GM21528 (cell line): Measurements from ENCODE around the gene CUBN.

Experiments used
- ATAC-seq: cut with Tn5 transposase; IDR thresholded peaks from one replicate; pipeline ENCODE4 v1.9.1; 2021; ENCODE audit warnings: mild to moderate bottlenecking, moderate library complexity; ENCODE audit not compliant: unreplicated experiment, low FRiP score

Gene CUBN

GRCh38 chr10:16964576-16965343 lies 164.9 kb downstream of the CUBN start:
- no peak for ATAC-seq

DNA sequence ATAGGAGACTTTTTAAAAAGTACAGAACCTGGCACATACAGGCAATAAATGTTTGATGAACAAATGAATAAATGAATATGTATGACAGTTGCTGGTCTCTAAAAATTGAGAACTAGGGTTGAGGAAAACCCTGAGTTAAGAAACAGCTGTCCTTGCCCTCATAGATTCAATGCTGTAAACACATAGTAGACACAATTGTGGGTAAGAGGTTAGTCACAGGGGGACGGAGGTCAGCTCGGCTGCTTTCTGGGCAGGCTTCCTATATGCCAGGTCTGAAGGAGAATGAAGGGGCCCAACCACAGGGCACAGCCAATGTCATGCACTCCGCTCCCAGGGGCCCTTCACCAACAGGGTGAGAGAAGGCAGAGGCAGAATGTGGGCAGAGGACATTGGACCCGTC lies 169.1 kb downstream of the CUBN start:
- no peak for ATAC-seq

DNA sequence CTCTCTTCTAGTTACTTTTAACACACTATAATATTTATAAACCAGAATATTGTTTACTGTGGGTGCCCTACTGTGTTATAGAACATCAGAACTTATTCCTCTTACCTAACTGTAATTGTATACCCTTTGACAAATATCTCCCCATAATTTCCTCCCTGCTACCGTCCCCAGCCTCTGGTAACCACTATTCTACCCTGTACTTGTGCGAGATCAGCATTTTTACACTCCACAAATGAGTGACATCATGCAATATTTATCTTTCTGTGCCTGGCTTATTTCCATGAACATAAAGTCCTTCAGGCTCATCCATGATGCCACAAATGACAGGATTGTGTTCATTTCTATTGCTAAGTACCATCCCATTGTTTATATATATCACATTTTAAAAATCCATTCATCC lies 172.6 kb downstream of the CUBN start:
- ATAC-seq, result no peak

GRCh38 chr10:16954280-16955030 lies 175.2 kb downstream of the CUBN start:
- ATAC-seq, result no peak

DNA sequence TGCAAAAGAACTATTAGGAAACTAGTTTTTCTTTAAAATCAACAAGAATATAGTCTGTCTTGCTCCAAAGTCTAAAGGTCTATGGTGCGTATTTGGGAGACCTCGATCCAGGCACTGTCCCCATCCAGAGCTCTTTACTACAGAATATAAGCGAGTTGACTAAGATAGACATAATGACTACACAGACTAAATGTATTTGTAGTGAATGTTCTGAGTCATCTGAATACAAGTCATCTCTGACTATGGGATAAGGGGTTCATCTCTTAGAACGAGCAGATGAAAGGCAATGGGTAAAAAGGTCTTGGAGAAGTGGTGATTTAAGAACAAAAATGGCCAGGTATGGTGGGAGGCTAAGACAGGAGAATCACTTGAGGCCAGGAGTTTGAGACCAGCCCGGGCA lies 176.3 kb downstream of the CUBN start:
- no peak for ATAC-seq

DNA sequence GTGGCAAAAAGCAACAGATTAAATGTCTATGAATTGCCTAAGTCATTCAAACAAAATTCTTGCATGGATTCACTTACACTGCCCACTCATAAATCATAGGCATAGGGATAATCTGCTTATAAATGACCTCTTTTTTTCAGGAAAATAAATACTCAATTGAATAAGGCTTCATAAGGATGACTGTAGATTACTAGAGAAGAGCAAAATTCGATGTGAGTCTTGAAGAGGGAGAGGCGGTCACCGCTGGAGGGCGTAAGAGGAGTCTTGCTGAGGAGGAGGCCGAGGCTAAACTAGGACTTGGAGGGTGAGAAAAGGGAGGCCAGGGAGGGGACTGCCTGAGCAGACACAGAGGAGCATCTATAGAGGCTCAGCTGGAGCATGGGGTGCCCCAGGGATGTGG lies 177.0 kb downstream of the CUBN start:
- no peak for ATAC-seq

GRCh38 chr10:16952080-16952479 lies 177.5 kb downstream of the CUBN start:
- no peak for ATAC-seq

DNA sequence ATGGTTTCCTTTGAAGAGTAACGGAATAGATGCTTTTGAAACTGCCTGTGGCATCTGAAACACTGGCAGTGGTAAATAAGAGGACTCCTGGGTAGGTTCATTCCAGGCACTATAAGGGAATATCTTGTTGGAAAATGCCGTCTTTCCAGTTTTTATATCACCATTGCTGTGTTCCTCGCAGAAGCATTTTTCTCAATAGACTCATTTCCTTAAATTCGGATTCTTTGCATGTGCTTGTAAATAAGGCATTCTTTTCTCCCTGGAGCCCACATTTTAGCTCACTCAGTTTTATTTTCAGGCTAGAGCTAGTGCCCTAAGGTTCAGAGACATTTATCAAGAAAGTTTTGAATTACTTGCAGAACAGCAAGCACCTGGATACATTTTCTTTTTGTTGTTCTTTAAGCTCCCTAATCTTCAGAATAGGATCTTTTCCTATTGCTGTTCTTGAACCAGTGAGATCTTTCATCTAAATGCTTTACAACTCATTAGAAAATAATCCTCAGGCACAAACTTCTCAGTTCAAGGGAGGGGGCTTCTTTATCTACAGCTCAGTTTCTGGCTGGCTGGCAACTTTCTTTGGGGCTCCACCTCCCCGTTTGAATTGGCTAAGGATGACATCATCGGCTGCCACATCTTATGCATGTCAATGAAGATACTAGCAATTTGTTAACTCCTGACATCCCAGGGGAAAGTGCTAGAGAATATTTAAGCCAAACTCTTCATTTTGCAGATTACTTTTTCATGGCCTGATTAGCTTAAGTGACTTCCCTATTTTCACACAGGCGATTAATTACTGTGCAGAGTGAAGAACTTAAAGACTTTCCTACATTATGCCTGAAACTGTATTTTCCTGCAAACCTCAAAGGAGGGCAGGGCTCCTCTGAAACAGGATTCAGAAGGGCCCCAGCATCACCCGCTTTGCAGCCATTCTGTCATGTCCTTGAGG lies 178.7 kb downstream of the CUBN start:
- ATAC-seq, result no peak

DNA sequence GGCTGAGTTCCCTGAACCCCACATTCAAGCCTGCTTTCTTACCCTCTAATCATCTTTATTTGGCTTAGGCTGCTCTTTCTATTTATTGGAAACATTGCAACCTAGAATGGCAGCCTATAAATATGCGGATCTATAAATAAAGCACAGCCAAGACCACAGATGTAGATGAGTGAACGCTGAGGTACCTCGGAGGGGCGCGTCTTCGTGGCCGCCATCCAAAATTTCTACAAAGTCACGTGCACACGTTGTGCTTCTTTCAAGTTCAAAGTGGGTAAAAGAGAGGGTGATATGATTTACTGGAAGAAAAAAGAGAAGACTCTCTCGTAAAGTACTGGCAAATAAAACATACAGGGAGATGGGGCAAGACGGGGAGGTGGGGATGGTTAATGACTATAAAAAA lies 179.8 kb downstream of the CUBN start:
- no peak for ATAC-seq

DNA sequence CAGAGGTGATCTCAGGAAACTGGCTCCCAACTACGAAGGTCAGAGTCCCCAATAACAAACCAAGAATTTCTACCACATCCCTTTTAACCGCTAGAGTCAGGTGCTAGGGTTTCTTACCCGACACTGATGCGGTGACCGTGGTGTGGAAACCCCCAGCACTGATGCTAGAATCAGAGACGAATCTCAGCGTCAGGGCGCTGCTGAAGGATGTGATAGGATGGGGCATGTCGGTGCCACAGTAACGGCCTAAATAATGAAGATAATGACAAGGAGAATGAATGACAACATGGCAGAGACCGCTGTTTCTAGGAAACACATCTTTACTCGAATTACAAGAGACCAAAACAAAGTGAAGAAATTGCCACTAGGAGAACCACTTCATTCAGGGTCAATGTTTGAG lies 181.2 kb downstream of the CUBN start:
- no peak for ATAC-seq

GRCh38 chr10:16947069-16947468 lies 182.5 kb downstream of the CUBN start:
- no peak for ATAC-seq

DNA sequence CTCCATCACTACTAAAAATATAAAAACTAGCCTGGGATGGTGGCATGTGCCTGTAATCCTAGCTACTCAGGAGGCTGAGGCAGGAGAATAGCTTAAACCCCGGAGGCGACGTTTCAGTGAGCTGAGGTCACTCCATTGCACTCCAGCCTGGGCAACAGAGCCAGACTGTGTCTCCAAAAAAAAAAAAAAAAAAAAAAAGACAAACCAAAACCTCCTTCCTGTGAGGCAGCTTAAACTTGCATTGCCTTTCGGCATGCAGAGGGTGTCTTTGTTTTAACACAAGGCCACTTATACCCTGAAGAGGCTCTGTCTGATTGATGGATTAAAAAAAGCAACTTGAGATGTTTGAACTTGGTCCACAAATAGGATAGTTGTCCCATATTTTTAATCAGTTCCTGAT lies 184.0 kb downstream of the CUBN start:
- no peak for ATAC-seq

DNA sequence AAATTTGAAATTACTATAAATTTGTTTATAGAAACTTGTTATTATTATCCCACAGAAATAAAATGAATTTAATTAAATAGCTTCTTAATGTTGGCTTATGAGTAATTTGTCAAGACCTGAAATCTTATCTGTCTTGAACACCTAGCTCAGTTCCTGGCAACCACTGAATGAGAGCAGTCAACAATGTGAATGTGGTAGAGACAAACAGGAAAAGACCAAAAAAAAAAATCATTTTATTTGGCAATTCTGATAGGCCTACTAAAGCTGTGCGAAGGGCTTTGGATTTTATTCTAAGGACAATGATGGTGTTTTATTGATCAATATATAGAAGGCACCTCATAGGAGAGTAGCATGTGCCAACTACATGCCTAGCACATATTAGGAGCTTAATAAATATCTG lies 184.6 kb downstream of the CUBN start:
- ATAC-seq, result no peak

GRCh38 chr10:16944402-16944801 lies 185.2 kb downstream of the CUBN start:
- no peak for ATAC-seq

DNA sequence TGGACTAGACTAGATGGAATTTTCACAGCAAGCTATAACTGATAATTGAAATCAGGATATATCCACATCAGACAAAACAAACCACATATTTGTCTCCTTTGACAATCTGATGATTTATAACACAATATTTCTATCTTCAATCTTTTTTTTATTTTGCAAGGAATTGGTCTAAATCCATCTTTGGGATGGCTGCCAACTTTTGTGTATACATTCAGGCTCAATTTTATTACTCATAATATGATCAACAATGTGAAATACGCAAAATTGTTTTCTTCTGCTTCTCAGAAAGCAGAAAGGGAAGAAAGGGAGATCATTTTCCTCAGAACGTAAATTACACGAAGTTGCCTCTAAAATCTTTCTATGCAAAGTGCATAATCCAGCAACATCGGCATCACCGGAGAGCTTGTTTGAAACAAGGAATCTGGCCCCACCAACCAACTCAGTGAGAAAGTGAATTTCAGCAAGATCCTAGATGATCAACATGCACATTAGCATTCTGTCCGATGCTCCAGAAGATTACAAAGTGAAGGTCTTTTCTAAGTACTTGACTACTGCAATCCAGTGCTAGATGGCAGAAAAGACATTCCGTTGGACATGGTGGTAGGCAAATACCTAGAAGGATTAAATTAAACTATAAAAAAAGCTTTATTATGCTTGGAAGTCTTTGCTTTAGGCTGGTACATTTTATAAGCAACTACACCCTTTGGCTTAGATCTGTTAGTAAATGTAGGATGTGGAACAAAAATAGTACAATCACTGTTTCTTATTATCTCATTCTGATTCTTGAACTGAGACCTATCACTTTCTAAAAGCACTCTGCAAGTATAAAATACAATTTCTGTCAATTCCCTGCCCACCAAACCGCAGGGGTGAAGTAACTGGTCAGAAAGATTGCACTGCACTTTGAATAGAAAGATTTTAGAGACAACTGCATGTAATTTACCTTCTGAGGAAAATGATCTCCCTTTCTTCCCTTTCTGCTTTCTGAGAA lies 186.0 kb downstream of the CUBN start:
- no peak for ATAC-seq

- no peak for ATAC-seq
Measured at GRCh38 chr10:16942381-16943078, 187.1 kb downstream of the CUBN start.

DNA sequence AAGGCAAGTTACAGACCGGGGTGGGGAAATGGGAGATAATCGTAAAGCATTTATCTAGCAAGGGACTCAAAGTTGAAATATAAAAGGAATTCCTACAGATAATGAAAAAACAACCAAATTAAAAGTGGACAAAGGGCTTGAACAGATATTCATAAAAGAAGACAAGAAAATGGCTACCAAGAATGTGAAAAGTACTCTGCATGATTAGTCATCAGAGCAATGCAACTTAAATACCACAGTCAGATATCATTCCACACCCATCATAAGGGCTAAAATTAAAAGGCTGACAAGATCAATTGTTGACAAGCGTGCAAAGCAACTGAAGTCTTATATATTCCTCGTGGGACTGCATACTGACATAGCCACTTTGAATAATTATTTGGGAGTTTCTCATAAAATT lies 187.7 kb downstream of the CUBN start:
- no peak for ATAC-seq

DNA sequence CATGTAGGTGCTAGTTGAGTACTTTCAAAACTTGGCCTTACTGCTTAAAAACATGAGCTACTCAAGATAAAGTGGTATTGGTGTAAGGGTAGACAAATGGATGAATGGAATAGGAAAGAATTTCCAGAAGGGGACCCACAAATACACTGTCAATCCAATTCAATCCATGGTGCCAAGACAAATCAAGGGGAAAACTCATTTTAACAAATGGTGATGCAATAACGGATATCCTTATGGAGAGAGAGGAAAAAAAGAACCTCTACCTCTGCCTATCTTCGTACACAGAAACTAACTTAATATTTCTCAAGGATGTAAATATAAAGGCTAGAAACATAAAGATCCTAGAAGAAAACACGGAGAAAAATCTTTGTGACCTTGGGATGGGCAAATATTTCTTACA lies 188.5 kb downstream of the CUBN start:
- ATAC-seq, result no peak

DNA sequence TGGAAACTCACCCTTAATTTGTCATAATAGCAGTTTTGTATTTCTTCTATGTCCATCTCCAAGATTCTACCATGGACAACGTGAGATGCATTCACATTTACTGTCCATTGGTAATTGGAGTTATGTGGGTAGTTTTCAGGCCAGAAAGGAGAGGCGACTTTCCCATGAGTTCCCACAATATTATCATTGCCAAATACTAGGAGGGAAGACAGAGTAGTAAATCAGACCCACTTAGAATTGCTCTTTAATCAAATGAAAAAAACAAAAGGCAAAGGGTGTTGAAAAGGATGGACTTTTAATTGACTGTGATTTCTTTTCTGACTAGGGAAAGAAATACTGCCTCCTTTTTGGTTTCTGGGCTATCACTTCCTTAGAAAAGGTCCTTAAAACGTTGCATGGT lies 190.7 kb downstream of the CUBN start:
- no peak for ATAC-seq
